Fibroblast of mammary gland (primary cell): ENCODE data around the gene EGLN3.

Source experiments
- DNase-seq: peaks from one replicate; pipeline ENCODE4 v3.0.0-alpha.2; 2010; ENCODE audit warnings: low read depth
- H3K4me3 ChIP-seq: 2 replicates; pipeline ENCODE4 v1.5.1; 2011; ENCODE audit warnings: low read depth, mild to moderate bottlenecking, low read length, moderate library complexity; ENCODE audit not compliant: control insufficient read depth
- CTCF ChIP-seq: conservative IDR thresholded peaks from 2 replicates; pipeline ENCODE4 v1.5.1; 2011; ENCODE audit warnings: low read depth, low read length, inconsistent platforms; ENCODE audit not compliant: control insufficient read depth, insufficient read depth

The EGLN3 gene

DNA sequence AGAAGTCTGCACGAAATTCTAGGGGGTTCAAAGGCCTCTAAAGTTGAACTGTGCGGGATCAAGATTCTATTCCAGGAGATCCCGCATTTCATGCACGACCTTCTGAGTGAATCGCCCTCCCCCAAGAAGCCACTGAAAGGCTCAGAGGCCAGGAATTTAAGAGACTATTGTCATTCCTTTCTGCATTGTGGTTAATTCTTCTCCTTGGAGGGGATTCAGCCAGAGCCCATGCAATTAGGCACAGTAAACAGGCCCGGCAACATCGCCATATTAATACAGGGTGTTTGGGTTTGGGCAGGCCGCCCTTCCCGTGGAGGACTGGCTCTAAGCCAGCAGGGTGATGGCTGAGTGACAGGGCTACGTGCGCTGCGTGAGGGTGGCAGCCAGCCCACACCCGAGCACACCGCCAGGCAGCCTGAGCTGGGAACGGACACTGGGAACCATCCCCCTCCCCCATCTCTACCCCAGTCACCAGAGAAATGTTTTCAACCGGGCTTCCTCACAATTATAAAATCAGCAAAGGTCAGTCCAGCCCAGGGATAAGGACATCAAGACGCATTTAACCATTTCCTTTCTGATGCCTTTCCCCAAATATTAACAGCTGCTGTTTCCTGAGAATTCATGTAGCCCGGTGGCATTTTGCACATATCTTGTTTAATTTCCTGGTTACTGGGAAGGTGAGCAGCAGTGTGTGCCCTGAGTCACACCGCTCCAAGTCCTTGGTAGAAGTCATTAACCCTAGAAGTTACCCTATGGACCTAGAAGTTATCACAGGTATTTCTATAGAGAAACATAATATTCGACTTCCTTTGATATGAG is 12.5 kb downstream of the EGLN3 start:
- H3K4me3 ChIP-seq = no peak overlapping the region
- DNase-seq = peak; percentile 16
- no peak for TF ChIP-seq CTCF

DNA sequence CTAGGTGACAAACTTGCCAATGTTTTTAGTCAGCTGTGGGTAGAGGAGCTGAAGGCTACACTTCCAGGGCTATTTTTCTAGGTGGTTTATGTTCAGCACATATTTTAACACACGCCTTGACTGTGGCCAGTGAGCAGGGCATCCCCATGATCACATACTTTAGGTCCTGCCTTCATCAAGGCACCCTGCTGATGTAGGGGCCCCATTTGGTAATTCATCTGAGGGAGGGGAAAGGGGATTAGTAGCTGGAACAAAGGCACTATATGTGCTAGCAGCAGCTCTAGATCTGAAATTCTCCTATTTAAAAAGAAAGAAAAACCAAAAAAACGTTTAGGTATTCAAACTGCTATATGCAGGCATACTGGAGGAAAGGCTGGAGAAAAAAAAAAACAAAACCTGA is 14.5 kb downstream of the EGLN3 start:
- no peak for DNase-seq

DNA sequence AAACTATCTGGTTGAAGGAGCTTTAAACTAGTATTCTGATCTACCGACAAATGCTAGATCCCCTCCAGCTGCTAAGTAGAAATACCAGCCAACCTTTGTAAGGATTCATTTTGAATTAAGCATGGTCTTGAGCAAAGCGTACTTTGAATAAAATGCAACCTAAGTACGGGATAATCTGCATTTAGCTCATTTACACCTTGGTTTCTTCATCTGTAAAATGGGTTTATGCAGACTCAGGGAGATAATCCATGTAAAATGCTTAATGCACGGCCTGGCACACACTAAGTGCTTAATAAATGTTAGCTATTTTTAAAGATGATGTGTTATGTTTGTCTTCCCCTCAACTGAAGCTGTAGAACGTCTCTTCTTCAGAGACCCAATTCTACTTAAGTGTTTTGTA is 15.9 kb downstream of the EGLN3 start:
- DNase-seq = no peak
- TF ChIP-seq CTCF = no peak
- no peak overlapping the region for H3K4me3 ChIP-seq

More for the DNA sequence above, 14.5 kb downstream of the EGLN3 start:
- no peak for TF ChIP-seq CTCF
- H3K4me3 ChIP-seq = no peak overlapping the region

DNA sequence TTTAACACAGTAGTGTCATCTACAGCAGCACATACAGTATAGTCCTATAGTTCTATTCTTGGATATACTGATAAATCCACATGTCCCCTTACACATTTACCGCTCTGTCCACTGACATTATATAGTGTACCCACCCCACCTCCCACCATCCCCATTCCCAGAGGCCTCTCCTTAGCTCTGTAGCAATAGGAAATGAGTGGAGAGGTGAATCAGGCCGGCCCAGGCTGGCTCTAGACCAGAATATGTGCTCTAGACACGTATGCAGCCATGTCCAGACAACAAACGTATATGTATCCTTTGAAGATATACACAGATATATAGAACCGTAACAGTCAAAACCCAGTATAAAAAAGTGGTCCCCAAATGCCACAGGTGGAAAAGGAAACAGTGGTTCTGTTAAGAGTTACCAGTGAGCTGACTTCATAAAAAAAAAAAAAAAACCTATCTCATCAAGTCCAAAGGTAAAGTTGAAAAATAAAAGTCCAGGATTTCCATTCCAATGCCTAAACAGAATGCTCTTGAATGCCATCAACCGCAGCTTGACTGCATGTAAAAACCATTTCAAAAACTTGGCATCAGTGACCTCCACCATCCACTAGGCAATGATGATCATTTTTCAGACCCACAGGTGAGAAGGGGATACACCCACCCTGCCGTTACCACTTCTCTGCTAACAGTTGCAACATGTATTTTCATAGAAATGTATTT is 16.7 kb downstream of the EGLN3 start:
- no peak for DNase-seq
- no peak for TF ChIP-seq CTCF
- no peak overlapping the region for H3K4me3 ChIP-seq

- DNase-seq = no peak
- no peak for TF ChIP-seq CTCF
- no peak overlapping the region for H3K4me3 ChIP-seq
Observed at GRCh38 chr14:33933386-33933933, 17.4 kb downstream of the EGLN3 start.

- DNase-seq = peak; percentile 40
- TF ChIP-seq CTCF = no peak
- H3K4me3 ChIP-seq = no peak overlapping the region
Observed at GRCh38 chr14:33932576-33933345, 18.1 kb downstream of the EGLN3 start.
